ENCODE data around the gene GDF7. TPM values are rescaled to one million over a fixed set of nuclear protein-coding genes. Genes with fewer than 3 reads are reported as not detected.

Gene GDF7
- total RNA-seq, 2 experiments from 2014 or later = 0.06 TPM

DNA sequence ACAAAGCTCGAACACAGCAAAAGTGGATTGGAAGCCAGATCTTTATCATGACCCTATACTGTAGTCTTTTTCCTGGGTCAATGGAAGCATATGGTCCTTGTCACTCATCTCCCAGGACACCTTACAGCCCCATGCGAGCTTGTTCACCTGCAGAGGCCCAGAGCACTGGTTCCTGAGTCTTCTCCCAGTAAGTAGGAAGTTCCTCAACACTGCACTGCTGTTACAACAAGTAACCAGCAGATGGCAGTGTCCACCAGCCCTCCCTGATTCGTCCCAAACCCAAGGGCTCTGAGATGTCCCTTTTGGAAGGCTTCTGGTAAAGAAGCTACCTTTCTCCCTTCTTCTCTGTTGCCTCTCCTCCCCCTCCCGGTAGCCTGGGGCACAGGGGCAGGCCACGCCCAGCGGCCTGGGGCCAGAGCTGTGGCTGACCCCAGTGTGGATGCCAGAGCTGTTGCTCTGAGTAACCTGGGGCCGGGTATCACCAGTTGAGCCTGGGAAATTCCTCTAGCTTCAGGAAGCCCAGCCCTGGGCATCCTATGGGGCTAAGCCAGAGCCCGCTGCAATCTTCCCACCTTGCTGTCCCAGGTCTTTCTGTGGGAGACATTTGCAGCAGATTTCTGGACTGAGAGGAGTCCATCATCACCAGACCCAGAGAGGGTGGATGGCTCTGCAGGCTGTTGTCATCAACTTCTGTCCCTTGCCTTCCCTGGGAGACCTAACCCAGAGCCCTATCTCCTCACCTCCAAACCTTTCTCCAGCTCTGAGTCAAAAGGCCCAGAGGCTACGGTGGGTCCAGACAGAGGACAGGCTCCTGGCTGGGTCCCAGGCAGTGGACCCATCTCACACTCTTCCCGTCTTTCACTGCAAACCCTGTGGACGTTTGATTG lies 5.3 kb upstream of the GDF7 start:
- no TSS peak for BruUV-seq (replicated peaks)
- Histone ChIP-seq H4K20me1 (ENCODE audit: insufficient read depth, low read length) (no peaks in the 10 kb centered on the region), H3K79me2 (ENCODE audit: insufficient read depth, low read depth, low read length) (no peaks in the 10 kb centered on the region), H3K4me3 (ENCODE audit: low read depth, low read length, poor library complexity, severe bottlenecking) (no peak overlapping the region), H2AFZ (ENCODE audit: low read length) (no peak overlapping the region), H3K4me1 (ENCODE audit: insufficient read depth, low read length, poor library complexity, severe bottlenecking) (peaks cover 13% of the 10 kb centered on the region), H3K9me2 (ENCODE audit: insufficient read depth, low read length) (no peaks in the 10 kb centered on the region), H3K9me3 (ENCODE audit: low read length) (no peaks in the 10 kb centered on the region), H3K4me2 (ENCODE audit: low read length) (no peak overlapping the region), H3K27ac (ENCODE audit: low read depth, low read length, poor library complexity, severe bottlenecking) (no peak overlapping the region), H3K36me3 (ENCODE audit: insufficient read depth, low read length) (no peaks in the 10 kb centered on the region)
- POLR2A ChIA-PET = interaction anchor here (0.7 to 3.9 kb wide), 3 partner anchors 15 to 302 kb away, joined by 3 to 30 read pairs (median 4); no protein-coding TSS in a partner anchor
- CTCF ChIA-PET (ENCODE audit: unreplicated experiment) = interaction anchor here (0.6 to 3.3 kb wide), 6 partner anchors 10 to 455 kb away, joined by 3 to 23 read pairs (median 6); no protein-coding TSS in a partner anchor
- no peak for TF ChIP-seq EZH2phosphoT487 (IDR thresholded peaks at IDR 0.05; ENCODE audit: borderline replicate concordance, low read depth, low read length)
- TF ChIP-seq, protein P1, sequence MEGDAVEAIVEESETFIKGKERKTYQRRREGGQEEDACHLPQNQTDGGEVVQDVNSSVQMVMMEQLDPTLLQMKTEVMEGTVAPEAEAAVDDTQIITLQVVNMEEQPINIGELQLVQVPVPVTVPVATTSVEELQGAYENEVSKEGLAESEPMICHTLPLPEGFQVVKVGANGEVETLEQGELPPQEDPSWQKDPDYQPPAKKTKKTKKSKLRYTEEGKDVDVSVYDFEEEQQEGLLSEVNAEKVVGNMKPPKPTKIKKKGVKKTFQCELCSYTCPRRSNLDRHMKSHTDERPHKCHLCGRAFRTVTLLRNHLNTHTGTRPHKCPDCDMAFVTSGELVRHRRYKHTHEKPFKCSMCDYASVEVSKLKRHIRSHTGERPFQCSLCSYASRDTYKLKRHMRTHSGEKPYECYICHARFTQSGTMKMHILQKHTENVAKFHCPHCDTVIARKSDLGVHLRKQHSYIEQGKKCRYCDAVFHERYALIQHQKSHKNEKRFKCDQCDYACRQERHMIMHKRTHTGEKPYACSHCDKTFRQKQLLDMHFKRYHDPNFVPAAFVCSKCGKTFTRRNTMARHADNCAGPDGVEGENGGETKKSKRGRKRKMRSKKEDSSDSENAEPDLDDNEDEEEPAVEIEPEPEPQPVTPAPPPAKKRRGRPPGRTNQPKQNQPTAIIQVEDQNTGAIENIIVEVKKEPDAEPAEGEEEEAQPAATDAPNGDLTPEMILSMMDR (conservative IDR thresholded peaks at IDR 0.05; ENCODE audit: low read length) = peak; percentile 94
- peak; percentile 75 for DNase-seq (ENCODE audit: low spot score)
- intact Hi-C loops (cut with micrococcal nuclease; ENCODE audit: unreplicated experiment) = loop anchor here (1.0 to 5.0 kb wide), 5 partner anchors 15 to 456 kb away; partner anchors contain the start of gene LDAH

DNA sequence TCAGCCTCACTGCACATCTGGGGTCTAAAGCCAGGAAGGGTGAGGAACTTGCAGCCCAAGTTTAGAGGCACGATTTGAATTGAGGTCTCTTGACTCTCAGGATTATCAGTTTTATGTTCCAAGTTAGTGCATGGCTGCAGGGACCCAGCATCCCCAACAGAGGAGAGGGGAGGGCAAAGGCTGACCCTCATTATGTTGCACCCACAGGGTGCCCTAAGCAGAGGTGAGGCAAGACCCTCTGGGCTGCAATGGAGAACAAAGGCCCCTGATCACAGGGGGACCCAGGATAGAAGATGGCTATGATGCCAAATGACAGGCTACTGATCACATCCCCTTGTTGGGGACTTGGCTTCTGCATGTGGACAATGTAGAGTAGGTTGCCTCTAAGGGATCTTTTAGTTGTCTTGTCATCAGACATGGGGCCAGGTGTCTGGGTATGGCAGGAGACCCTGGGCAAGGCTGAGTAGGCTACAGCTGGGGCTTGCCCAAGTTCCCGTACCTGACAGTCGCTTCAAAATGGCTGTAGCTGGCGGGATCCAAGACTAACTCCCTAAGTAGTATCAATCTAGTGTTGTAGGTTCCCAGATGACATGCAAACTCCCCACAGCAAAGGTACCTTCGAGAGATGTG lies 4.5 kb upstream of the GDF7 start:
- no peaks in the 10 kb centered on the region for H4K20me1 ChIP-seq (ENCODE audit: insufficient read depth, low read length)
- H3K9me3 ChIP-seq (ENCODE audit: low read length) = no peaks in the 10 kb centered on the region
- no TSS peak for BruUV-seq (replicated peaks)
- no peak overlapping the region for H3K4me2 ChIP-seq (ENCODE audit: low read length)
- DNase-seq (ENCODE audit: low spot score) = no peak
- no peaks in the 10 kb centered on the region for H3K79me2 ChIP-seq (ENCODE audit: insufficient read depth, low read depth, low read length)
- ChIA-PET POLR2A (interaction anchor here (3.9 kb wide), 1 partner anchor 14 kb away, joined by 30 read pairs; no protein-coding TSS in a partner anchor), CTCF (ENCODE audit: unreplicated experiment) (interaction anchor here (1.4 to 3.3 kb wide), 4 partner anchors 11 to 455 kb away, joined by 4 to 23 read pairs (median 14); no protein-coding TSS in a partner anchor)
- no peaks in the 10 kb centered on the region for H3K36me3 ChIP-seq (ENCODE audit: insufficient read depth, low read length)
- intact Hi-C loops (cut with micrococcal nuclease; ENCODE audit: unreplicated experiment) = loop anchor here (5.0 kb wide), 3 partner anchors 160 to 455 kb away; partner anchors contain the start of gene LDAH
- TF ChIP-seq, protein P1 (conservative IDR thresholded peaks at IDR 0.05; ENCODE audit: low read length) = no peak
- TF ChIP-seq EZH2phosphoT487 (IDR thresholded peaks at IDR 0.05; ENCODE audit: borderline replicate concordance, low read depth, low read length) = no peak
- no peak overlapping the region for H2AFZ ChIP-seq (ENCODE audit: low read length)
- no peak overlapping the region for H3K27ac ChIP-seq (ENCODE audit: low read depth, low read length, poor library complexity, severe bottlenecking)
- no peak overlapping the region for H3K4me3 ChIP-seq (ENCODE audit: low read depth, low read length, poor library complexity, severe bottlenecking)
- H3K9me2 ChIP-seq (ENCODE audit: insufficient read depth, low read length) = no peaks in the 10 kb centered on the region
- H3K4me1 ChIP-seq (ENCODE audit: insufficient read depth, low read length, poor library complexity, severe bottlenecking) = peaks cover 7% of the 10 kb centered on the region

All from OCI-LY7 (cell line).